Stimulated activated CD4-positive, alpha-beta T cell treated with anti-CD3 and anti-CD28 coated beads, Interleukin-4, amount 100 ng/mL, for 24 hours (primary cell): ENCODE data around the gene DIPK1B.

Experiments
- DNase-seq: peaks from one replicate; pipeline ENCODE4 v3.0.0-alpha.2; 2020

The DIPK1B gene

GRCh38 chr9:136711751-136712689 is at the start of gene DIPK1B:
Gene DIPK1B, plus strand, starts transcription at chr9:136712572. Its CDS starts 94 bp downstream, at chr9:136712666.
- DNase-seq, result no peak

GRCh38 chr9:136662656-136663581 is 49.5 kb upstream of the DIPK1B start, which contains the start of gene EGFL7:
Gene EGFL7, plus strand, starts transcription at chr9:136662916. Its CDS starts 5,367 bp downstream, at chr9:136668283.
- DNase-seq, result no peak

DNA sequence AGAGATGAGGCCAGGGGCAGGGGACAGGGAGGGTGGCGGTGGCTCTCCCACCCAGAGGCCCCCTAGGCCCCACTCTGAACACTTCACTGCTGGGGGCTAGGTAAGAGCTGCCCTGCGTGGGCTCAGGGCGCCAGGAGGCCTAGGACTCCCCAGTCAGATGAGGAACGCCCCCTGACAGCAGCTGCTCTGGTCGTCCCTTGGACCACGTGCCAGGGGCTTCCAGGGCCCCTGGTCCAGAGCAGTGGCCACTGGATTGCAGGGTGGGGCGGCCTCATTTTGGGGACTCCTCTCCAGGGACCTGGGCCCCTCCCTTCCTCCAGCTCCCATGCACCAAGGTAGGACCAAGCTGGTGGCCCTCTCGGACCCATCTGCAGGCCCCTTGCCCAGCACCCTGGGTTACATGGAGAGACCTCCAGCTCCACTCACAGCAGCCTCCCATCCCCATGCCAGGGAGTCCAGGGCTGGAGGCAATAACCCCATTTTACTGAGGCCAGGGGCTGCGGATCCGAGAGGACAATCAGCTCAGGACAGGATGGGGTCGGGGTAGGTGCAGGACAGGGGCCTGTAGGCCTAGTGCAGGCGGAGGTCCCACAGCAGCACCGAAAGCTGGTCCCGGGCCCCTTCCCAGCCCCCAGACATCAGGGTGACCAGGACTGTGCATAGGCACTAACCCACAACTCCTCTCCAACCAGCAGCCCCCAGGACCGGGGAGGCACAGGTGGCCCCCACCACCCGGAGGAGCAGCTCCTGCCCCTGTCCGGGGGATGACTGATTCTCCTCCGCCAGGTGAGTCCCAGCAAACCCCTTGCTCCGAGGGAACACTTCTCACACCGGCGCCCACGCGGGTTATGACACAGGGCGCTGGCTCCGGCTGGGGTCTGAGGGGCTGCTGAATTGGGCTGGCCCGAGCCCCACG is 48.1 kb upstream of the DIPK1B start:
- DNase-seq, result no peak

- DNase-seq, result no peak
Measured at GRCh38 chr9:136665111-136665703, 47.2 kb upstream of the DIPK1B start.

- no peak for DNase-seq
Measured at GRCh38 chr9:136665704-136666371, 46.5 kb upstream of the DIPK1B start.

GRCh38 chr9:136666372-136667213 is 45.8 kb upstream of the DIPK1B start:
- DNase-seq, result no peak

- DNase-seq, result no peak
Measured at GRCh38 chr9:136667214-136667939, 45.0 kb upstream of the DIPK1B start.

- no peak for DNase-seq
Measured at GRCh38 chr9:136667940-136668760, 44.2 kb upstream of the DIPK1B start.

DNA sequence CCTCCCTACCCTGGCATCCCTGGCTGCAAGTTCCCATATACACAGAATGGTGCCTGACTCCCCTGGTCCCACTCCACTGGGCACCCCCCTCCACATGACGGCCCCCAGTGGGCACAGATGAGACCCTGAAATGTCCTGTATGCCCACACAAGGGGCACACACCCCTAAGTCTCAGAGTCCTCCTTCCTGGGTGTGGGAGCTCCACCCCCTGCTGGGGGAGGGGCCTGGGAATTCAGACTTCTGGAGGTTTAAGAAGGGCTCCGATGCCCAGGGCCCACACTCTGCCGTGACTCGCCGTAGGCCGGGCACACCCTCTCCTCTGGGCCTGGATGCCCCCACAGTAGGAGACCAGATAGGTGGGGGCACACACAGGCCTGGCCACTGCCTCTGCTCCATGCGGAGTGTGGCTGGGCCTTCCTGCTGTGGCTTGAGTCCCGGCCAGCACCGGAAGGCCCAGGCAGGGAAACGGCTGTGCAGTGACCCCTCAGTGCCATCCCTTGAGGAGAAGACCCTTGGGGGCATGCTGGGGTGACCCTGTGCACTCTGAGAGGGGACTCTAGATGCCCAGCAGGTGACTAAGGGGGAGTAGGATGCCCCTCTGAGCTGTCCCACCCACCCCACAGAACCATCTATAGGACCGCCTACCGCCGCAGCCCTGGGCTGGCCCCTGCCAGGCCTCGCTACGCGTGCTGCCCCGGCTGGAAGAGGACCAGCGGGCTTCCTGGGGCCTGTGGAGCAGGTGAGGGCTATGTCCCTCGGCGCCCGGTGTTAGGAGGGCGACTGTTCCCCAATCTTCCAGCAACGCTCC is 43.2 kb upstream of the DIPK1B start:
- DNase-seq, result no peak

GRCh38 chr9:136669791-136670464 is 42.4 kb upstream of the DIPK1B start:
- no peak for DNase-seq

GRCh38 chr9:136670576-136671253 is 41.7 kb upstream of the DIPK1B start:
- DNase-seq, result no peak

DNA sequence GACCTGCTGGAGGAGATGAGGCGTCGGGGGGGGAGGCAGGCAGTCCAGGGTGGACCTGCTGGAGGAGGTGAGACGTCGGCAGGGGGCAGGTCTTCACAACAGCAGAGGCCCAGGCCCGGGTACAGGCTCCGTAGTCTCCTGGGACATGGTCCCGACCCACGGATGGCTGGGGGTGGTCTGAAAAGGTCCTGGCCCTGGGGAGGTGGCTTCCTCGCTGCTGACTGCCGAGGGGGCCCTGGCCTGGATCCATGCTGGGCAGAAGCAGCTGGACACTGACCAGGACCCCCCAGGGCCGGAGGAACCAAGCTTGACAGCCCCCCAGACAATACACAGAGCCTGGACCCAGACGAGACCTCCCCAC is 41.1 kb upstream of the DIPK1B start:
- DNase-seq, result no peak

- DNase-seq, result peak; percentile 45
Measured at GRCh38 chr9:136671646-136672430, 40.5 kb upstream of the DIPK1B start.

- DNase-seq, result no peak
Measured at GRCh38 chr9:136672431-136673087, 39.8 kb upstream of the DIPK1B start.
